GM21381 (cell line): ENCODE measurements around the gene FOXD1.

Source experiments
- ATAC-seq: cut with Tn5 transposase; IDR thresholded peaks from one replicate; pipeline ENCODE4 v1.9.1; 2021; ENCODE audit warnings: mild to moderate bottlenecking, moderate library complexity; ENCODE audit not compliant: unreplicated experiment

Gene FOXD1

GRCh38 chr5:73441378-73441777 lies 7.2 kb downstream of the FOXD1 start:
- no peak for ATAC-seq

GRCh38 chr5:73440262-73440661 lies 8.3 kb downstream of the FOXD1 start:
- no peak for ATAC-seq

GRCh38 chr5:73438645-73439470 lies 9.7 kb downstream of the FOXD1 start:
- ATAC-seq: no peak

GRCh38 chr5:73437777-73438644 lies 10.6 kb downstream of the FOXD1 start:
- no peak for ATAC-seq

GRCh38 chr5:73437101-73437776 lies 11.3 kb downstream of the FOXD1 start:
- ATAC-seq: no peak

- ATAC-seq: no peak
Observed at GRCh38 chr5:73436535-73437100, 12.0 kb downstream of the FOXD1 start.

- ATAC-seq: no peak
Observed at GRCh38 chr5:73435759-73436534, 12.6 kb downstream of the FOXD1 start.

- ATAC-seq: no peak
Observed at GRCh38 chr5:73434907-73435306, 13.7 kb downstream of the FOXD1 start.

GRCh38 chr5:73434461-73434860 lies 14.1 kb downstream of the FOXD1 start:
- ATAC-seq: no peak

GRCh38 chr5:73433982-73434342 lies 14.6 kb downstream of the FOXD1 start:
- no peak for ATAC-seq

GRCh38 chr5:73433272-73433981 lies 15.2 kb downstream of the FOXD1 start:
- ATAC-seq: no peak

GRCh38 chr5:73431204-73431851 lies 17.2 kb downstream of the FOXD1 start:
- ATAC-seq: no peak

- no peak for ATAC-seq
Observed at GRCh38 chr5:73426034-73426433, 22.5 kb downstream of the FOXD1 start.

GRCh38 chr5:73424556-73424977 lies 24.0 kb downstream of the FOXD1 start:
- ATAC-seq: no peak

GRCh38 chr5:73422164-73422563 lies 26.4 kb downstream of the FOXD1 start:
- no peak for ATAC-seq

GRCh38 chr5:73420666-73421065 lies 27.9 kb downstream of the FOXD1 start:
- no peak for ATAC-seq

- ATAC-seq: no peak
Observed at GRCh38 chr5:73419465-73420390, 28.8 kb downstream of the FOXD1 start.

GRCh38 chr5:73419117-73419464 lies 29.5 kb downstream of the FOXD1 start:
- no peak for ATAC-seq
